ENCODE results near the gene VIPR1.
A peak's percentile ranks its signal among the peaks of the same experiment; 100 is the strongest.
"Not testable (repeated sequence)": the region's sequence is repeated elsewhere in the genome, so short reads cannot be mapped to it uniquely, and the experiment has no call there.

The VIPR1 gene

GRCh38 chr3:42578054-42578453 is 75.6 kb downstream of the VIPR1 start:
- no peak overlapping the region for H2BK15ac ChIP-seq (ENCODE audit: low read depth, poor library complexity, severe bottlenecking)
- H3K9ac ChIP-seq (ENCODE audit: low read length) = no peak overlapping the region
- H3K9me3 ChIP-seq (ENCODE audit: control insufficient read depth, low read length) = peaks cover 9% of the 10 kb centered on the region
- no peak overlapping the region for H3K4ac ChIP-seq (ENCODE audit: low read depth in 1 of 2, low read length in 2 of 2)
- no peak overlapping the region for H4K91ac ChIP-seq (ENCODE audit: low read length)
- no peak overlapping the region for H2BK120ac ChIP-seq (ENCODE audit: low read depth, low read length)
- no peak overlapping the region for H3K14ac ChIP-seq (ENCODE audit: low read length in 2 of 2)
- no peak overlapping the region for H3K27ac ChIP-seq (ENCODE audit: low read length, poor library complexity, severe bottlenecking)
- H2BK12ac ChIP-seq (ENCODE audit: low read length in 2 of 2) = no peak overlapping the region
- no peak overlapping the region for H2BK5ac ChIP-seq (ENCODE audit: low read depth, low read length, poor library complexity, severe bottlenecking)
- H3K4me2 ChIP-seq (ENCODE audit: low read length, poor library complexity, severe bottlenecking) = no peak overlapping the region
- no peak overlapping the region for H3K18ac ChIP-seq (ENCODE audit: low read depth in 1 of 2, low read length in 2 of 2)
- no peak overlapping the region for H3K23ac ChIP-seq (ENCODE audit: low read length in 2 of 2)
- peaks cover 3 to 34% of the 10 kb centered on the region in 2 experiments for H3K36me3 ChIP-seq (ENCODE audit: control insufficient read depth in 1 of 2, insufficient read depth in 2 of 2, low read depth in 1 of 2, low read length in 2 of 2)
- 100% methylated on average over 3 of the region's 4 CpGs for WGBS
- H3K27me3 ChIP-seq (ENCODE audit: control insufficient read depth in 1 of 2, insufficient read depth in 1 of 2, low read length in 2 of 2) = no peaks in the 10 kb centered on the region
- no peak overlapping the region for H2AK5ac ChIP-seq (ENCODE audit: low read length, severe bottlenecking)
- no peak for DNase-seq
- H3K4me3 ChIP-seq (ENCODE audit: insufficient read depth in 1 of 2, low read depth in 1 of 2, low read length in 2 of 2) = no peak overlapping the region
- H4K8ac ChIP-seq (ENCODE audit: low read length) = no peak overlapping the region
- peaks cover 2% of the 10 kb centered on the region for H3K4me1 ChIP-seq (ENCODE audit: control insufficient read depth, insufficient read depth, low read depth, low read length)
- no peak overlapping the region for H2AFZ ChIP-seq (ENCODE audit: low read depth, low read length)
- no peaks in the 10 kb centered on the region for H3K79me1 ChIP-seq (replicated peaks; ENCODE audit: low read length, poor library complexity, severe bottlenecking)

GRCh38 chr3:42579346-42579745 is 76.9 kb downstream of the VIPR1 start:
- not testable (repeated sequence) for H3K18ac ChIP-seq (ENCODE audit: low read depth in 1 of 2, low read length in 2 of 2); H3K27ac ChIP-seq (ENCODE audit: low read length, poor library complexity, severe bottlenecking); H2BK15ac ChIP-seq (ENCODE audit: low read depth, poor library complexity, severe bottlenecking); H3K9ac ChIP-seq (ENCODE audit: low read length); H4K8ac ChIP-seq (ENCODE audit: low read length); H3K9me3 ChIP-seq (ENCODE audit: control insufficient read depth, low read length); H2AK5ac ChIP-seq (ENCODE audit: low read length, severe bottlenecking); H3K4me1 ChIP-seq (ENCODE audit: control insufficient read depth, insufficient read depth, low read depth, low read length); H3K14ac ChIP-seq (ENCODE audit: low read length in 2 of 2); H2AFZ ChIP-seq (ENCODE audit: low read depth, low read length); H3K79me1 ChIP-seq (replicated peaks; ENCODE audit: low read length, poor library complexity, severe bottlenecking); H3K4me3 ChIP-seq (ENCODE audit: insufficient read depth in 1 of 2, low read depth in 1 of 2, low read length in 2 of 2); H4K91ac ChIP-seq (ENCODE audit: low read length); H3K4me2 ChIP-seq (ENCODE audit: low read length, poor library complexity, severe bottlenecking); H2BK120ac ChIP-seq (ENCODE audit: low read depth, low read length); H2BK5ac ChIP-seq (ENCODE audit: low read depth, low read length, poor library complexity, severe bottlenecking); H2BK12ac ChIP-seq (ENCODE audit: low read length in 2 of 2); DNase-seq; H3K27me3 ChIP-seq (ENCODE audit: control insufficient read depth in 1 of 2, insufficient read depth in 1 of 2, low read length in 2 of 2); H3K4ac ChIP-seq (ENCODE audit: low read depth in 1 of 2, low read length in 2 of 2); H3K23ac ChIP-seq (ENCODE audit: low read length in 2 of 2)
- WGBS = 100% methylated on average over 3 of the region's 4 CpGs
- H3K36me3 ChIP-seq (ENCODE audit: control insufficient read depth in 1 of 2, insufficient read depth in 2 of 2, low read depth in 1 of 2, low read length in 2 of 2) = peaks cover 0 to 28% of the 10 kb centered on the region in 2 experiments

- peak overlapping the region; percentile 89 for H4K8ac ChIP-seq (ENCODE audit: low read length)
- 3% methylated on average over 10 of the region's 11 CpGs for WGBS
- H2AK5ac ChIP-seq (ENCODE audit: low read length, severe bottlenecking) = no peak overlapping the region
- peak overlapping the region in 1 of 2 experiments; percentile 96 for H3K23ac ChIP-seq (ENCODE audit: low read length in 2 of 2)
- H3K27me3 ChIP-seq (ENCODE audit: control insufficient read depth in 1 of 2, insufficient read depth in 1 of 2, low read length in 2 of 2) = no peaks in the 10 kb centered on the region
- H3K4ac ChIP-seq (ENCODE audit: low read depth in 1 of 2, low read length in 2 of 2) = peak overlapping the region; percentile 86 to 98
- H3K9me3 ChIP-seq (ENCODE audit: control insufficient read depth, low read length) = no peaks in the 10 kb centered on the region
- peak overlapping the region; percentile 35 for H2BK120ac ChIP-seq (ENCODE audit: low read depth, low read length)
- no peak for DNase-seq
- no peak overlapping the region for H2BK5ac ChIP-seq (ENCODE audit: low read depth, low read length, poor library complexity, severe bottlenecking)
- peak overlapping the region; percentile 98 for H3K4me3 ChIP-seq (ENCODE audit: insufficient read depth in 1 of 2, low read depth in 1 of 2, low read length in 2 of 2)
- H3K79me1 ChIP-seq (replicated peaks; ENCODE audit: low read length, poor library complexity, severe bottlenecking) = peaks cover 8% of the 10 kb centered on the region
- peak overlapping the region in 1 of 2 experiments; percentile 99 for H3K14ac ChIP-seq (ENCODE audit: low read length in 2 of 2)
- H4K91ac ChIP-seq (ENCODE audit: low read length) = peak overlapping the region; percentile 86
- H2AFZ ChIP-seq (ENCODE audit: low read depth, low read length) = peak overlapping the region; percentile 96
- peak overlapping the region; percentile 27 for H3K27ac ChIP-seq (ENCODE audit: low read length, poor library complexity, severe bottlenecking)
- H3K4me1 ChIP-seq (ENCODE audit: control insufficient read depth, insufficient read depth, low read depth, low read length) = peaks cover 2% of the 10 kb centered on the region
- no peak overlapping the region for H2BK12ac ChIP-seq (ENCODE audit: low read length in 2 of 2)
- peak overlapping the region; percentile 95 for H3K9ac ChIP-seq (ENCODE audit: low read length)
- H3K36me3 ChIP-seq (ENCODE audit: control insufficient read depth in 1 of 2, insufficient read depth in 2 of 2, low read depth in 1 of 2, low read length in 2 of 2) = peaks cover 0 to 16% of the 10 kb centered on the region in 2 experiments
- H3K4me2 ChIP-seq (ENCODE audit: low read length, poor library complexity, severe bottlenecking) = peak overlapping the region; percentile 71
- peak overlapping the region; percentile 3 for H2BK15ac ChIP-seq (ENCODE audit: low read depth, poor library complexity, severe bottlenecking)
- H3K18ac ChIP-seq (ENCODE audit: low read depth in 1 of 2, low read length in 2 of 2) = peak overlapping the region; percentile 96 to 98
These were observed 78.9 kb downstream of the VIPR1 start for GRCh38 chr3:42581400-42581708.

GRCh38 chr3:42581709-42582473 is 79.4 kb downstream of the VIPR1 start, which contains the start of gene SEC22C:
SEC22C (minus strand) TSS chr3:42581967; CDS start chr3:42569046, 12,921 bp downstream.
- Histone ChIP-seq H3K9me3 (ENCODE audit: control insufficient read depth, low read length) (no peaks in the 10 kb centered on the region), H3K14ac (ENCODE audit: low read length in 2 of 2) (peak within 1 kb of the TSS in 1 of 2 experiments; percentile 99), H3K23ac (ENCODE audit: low read length in 2 of 2) (peak within 1 kb of the TSS in 1 of 2 experiments; percentile 96), H2BK5ac (ENCODE audit: low read depth, low read length, poor library complexity, severe bottlenecking) (peak within 1 kb of the TSS; percentile 80), H2BK15ac (ENCODE audit: low read depth, poor library complexity, severe bottlenecking) (peak within 1 kb of the TSS; percentile 3), H3K9ac (ENCODE audit: low read length) (peak within 1 kb of the TSS; percentile 95), H3K4ac (ENCODE audit: low read depth in 1 of 2, low read length in 2 of 2) (peak within 1 kb of the TSS; percentile 86 to 98), H3K27me3 (ENCODE audit: control insufficient read depth in 1 of 2, insufficient read depth in 1 of 2, low read length in 2 of 2) (no peaks in the 10 kb centered on the region), H2AFZ (ENCODE audit: low read depth, low read length) (peak within 1 kb of the TSS; percentile 96), H3K27ac (ENCODE audit: low read length, poor library complexity, severe bottlenecking) (peak within 1 kb of the TSS; percentile 27), H3K36me3 (ENCODE audit: control insufficient read depth in 1 of 2, insufficient read depth in 2 of 2, low read depth in 1 of 2, low read length in 2 of 2) (peaks cover 0 to 16% of the 10 kb centered on the region in 2 experiments), H3K4me2 (ENCODE audit: low read length, poor library complexity, severe bottlenecking) (peak within 1 kb of the TSS; percentile 97), H3K4me1 (ENCODE audit: control insufficient read depth, insufficient read depth, low read depth, low read length) (peaks cover 2% of the 10 kb centered on the region), H2BK120ac (ENCODE audit: low read depth, low read length) (peak within 1 kb of the TSS; percentile 35), H3K18ac (ENCODE audit: low read depth in 1 of 2, low read length in 2 of 2) (peak within 1 kb of the TSS; percentile 96 to 98), H4K8ac (ENCODE audit: low read length) (peak within 1 kb of the TSS; percentile 89), H3K79me1 (replicated peaks; ENCODE audit: low read length, poor library complexity, severe bottlenecking) (peaks cover 8% of the 10 kb centered on the region), H3K4me3 (ENCODE audit: insufficient read depth in 1 of 2, low read depth in 1 of 2, low read length in 2 of 2) (peak within 1 kb of the TSS; percentile 98), H2AK5ac (ENCODE audit: low read length, severe bottlenecking) (no peak within 1 kb of the TSS), H2BK12ac (ENCODE audit: low read length in 2 of 2) (peak within 1 kb of the TSS in 1 of 2 experiments; percentile 76), H4K91ac (ENCODE audit: low read length) (peak within 1 kb of the TSS; percentile 86)
- DNase-seq = peak; percentile 93
- WGBS = under 1% methylated on average over 77 of the region's 77 CpGs

All from mesenchymal stem cell (in vitro differentiated cells and primary cell).